ENCODE results near the gene MS4A8.
"Not testable (repeated sequence)": the region's sequence is repeated elsewhere in the genome, so short reads cannot be mapped to it uniquely, and the experiment has no call there.

MS4A8 gene

GRCh38 chr11:60699284-60699691 is at the start of gene MS4A8:
Gene MS4A8, plus strand, starts transcription at chr11:60699612. Its CDS starts 1,249 bp downstream, at chr11:60700861.
- DNase-seq (ENCODE audit: low spot score) = no peak

DNA sequence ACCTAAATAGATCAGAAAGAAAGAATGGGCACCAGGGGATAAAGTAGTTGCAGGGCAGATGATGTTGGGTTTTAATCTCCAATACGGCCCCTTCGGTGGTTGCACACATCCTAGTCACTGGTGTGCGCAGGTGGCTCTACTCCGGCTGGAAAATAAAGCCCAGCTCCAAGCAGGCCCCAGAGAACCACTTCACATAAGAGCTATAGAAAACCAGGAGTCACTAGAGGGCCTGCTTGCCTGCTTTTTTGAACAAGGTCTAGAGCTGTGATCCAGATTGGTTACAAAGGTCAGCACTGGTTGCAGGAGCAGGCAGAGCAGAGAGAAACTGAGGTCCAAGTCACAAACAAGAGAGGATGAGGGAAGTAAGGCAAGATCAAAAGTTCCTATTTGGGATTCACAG is 41.5 kb upstream of the MS4A8 start:
- DNase-seq (ENCODE audit: low spot score) = no peak

DNA sequence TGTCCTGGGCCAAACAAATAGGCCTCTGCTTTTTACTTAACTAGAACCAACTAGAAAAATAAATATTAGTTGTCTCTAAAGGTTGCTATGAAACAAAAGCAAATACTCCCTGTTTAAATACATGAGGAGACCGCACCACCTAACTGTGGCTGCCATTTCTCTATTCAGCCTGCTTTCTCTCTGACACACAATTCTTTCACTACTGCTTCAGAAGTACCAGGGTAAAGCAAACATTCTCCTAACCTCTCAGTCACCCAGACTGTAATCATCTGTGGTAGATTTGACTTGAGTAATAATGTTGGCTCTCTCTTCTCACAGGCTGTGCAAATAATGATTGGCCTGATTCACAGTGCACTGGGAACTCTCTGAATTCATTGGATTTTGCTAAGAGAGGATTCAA is 41.0 kb upstream of the MS4A8 start:
- DNase-seq (ENCODE audit: low spot score) = no peak

GRCh38 chr11:60672255-60672654 is 27.2 kb upstream of the MS4A8 start:
- DNase-seq (ENCODE audit: low spot score) = no peak

GRCh38 chr11:60678231-60678630 is 21.2 kb upstream of the MS4A8 start:
- not testable (repeated sequence) for DNase-seq (ENCODE audit: low spot score)

GRCh38 chr11:60679879-60680278 is 19.5 kb upstream of the MS4A8 start:
- DNase-seq (ENCODE audit: low spot score) = no peak

- no peak for DNase-seq (ENCODE audit: low spot score)
Observed at GRCh38 chr11:60680455-60681119, 18.8 kb upstream of the MS4A8 start.

DNA sequence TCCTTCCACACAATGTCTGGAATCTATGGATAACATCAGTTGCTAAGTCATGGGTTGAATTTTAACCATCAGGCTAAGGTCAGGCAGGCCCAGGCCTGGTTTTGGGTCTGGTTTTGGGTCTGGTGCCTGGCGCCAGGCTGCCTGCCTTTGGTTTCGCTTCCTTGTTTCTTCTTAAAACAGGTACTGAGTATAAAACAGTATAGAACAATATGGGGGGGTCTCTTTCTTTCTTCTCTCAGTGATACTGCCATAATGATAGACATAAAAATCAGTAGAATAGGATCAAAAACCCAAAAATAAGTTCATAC is 14.9 kb upstream of the MS4A8 start:
- DNase-seq (ENCODE audit: low spot score) = not testable (repeated sequence)

DNA sequence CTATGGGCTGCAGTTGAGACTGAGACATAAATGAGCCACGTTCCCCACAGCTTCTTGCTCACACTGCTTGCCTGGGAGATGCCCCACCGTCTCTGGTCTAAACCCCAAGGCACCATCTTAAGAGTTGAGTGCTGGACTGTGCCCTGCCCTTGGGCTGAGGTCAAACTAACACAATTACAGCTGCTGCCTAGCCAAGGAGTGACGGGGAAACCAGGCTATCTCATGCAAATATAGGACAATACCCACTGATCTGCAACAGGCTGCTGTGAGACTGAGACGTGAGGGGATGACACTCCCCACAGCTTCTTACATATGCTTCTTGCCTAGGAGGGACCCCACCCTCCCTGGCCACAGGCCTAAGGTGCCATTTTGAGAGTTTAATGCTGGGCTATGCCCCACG is 7.8 kb upstream of the MS4A8 start:
- DNase-seq (ENCODE audit: low spot score) = no peak

DNA sequence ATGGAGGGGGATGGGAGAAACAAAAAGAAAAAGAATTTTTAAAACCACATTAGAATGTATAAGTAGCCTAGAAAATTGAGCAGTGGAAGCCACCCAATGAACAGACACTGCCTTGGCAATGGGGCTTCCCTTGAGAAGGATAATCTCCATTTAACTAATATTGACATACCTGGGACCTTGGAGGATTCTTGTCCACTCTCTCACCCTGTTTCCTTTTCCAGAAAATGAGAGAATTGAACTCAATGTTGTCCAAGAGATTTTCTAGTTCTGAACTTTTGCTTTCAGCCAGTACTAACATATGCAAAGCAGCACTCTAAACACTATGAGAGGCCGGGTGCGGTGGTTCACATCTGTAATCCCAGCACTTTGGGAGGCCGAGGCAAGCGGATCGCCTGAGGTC is 524 bp downstream of the MS4A8 start:
- DNase-seq (ENCODE audit: low spot score) = no peak

DNA sequence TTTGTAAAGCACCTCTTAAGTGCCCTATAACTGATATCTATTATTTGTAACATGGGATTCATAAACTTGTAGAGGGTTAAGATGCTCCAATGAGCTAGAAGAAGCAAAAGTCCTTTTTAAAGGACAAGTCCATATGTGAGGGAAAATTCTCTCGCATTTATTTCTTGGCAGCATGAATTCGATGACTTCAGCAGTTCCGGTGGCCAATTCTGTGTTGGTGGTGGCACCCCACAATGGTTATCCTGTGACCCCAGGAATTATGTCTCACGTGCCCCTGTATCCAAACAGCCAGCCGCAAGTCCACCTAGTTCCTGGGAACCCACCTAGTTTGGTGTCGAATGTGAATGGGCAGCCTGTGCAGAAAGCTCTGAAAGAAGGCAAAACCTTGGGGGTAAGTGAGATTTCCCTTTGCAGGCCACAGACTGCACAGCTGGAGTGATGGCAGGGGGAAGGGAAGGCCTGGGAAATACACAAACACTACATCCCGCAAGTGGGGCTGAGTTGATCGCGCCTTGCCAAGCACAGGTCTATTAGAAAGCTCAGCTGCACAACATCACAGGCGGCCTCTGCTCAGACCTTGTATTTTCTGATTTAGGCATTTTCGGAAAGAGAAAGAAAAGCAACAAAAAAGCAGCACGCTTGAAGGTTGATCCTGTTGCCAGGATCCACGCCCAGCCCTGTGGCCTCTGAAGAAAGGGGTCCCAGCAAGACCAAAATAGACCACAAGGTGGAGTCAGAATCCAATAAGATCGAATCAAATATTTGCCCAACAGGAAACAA is 1.5 kb downstream of the MS4A8 start:
- DNase-seq (ENCODE audit: low spot score) = no peak

GRCh38 chr11:60701469-60701818 is 2.0 kb downstream of the MS4A8 start:
- no peak for DNase-seq (ENCODE audit: low spot score)

- DNase-seq (ENCODE audit: low spot score) = no peak
Observed at GRCh38 chr11:60703374-60703773, 4.0 kb downstream of the MS4A8 start.

- no peak for DNase-seq (ENCODE audit: low spot score)
Observed at GRCh38 chr11:60705895-60706294, 6.5 kb downstream of the MS4A8 start.

GRCh38 chr11:60706931-60707330 is 7.5 kb downstream of the MS4A8 start:
- no peak for DNase-seq (ENCODE audit: low spot score)

DNA sequence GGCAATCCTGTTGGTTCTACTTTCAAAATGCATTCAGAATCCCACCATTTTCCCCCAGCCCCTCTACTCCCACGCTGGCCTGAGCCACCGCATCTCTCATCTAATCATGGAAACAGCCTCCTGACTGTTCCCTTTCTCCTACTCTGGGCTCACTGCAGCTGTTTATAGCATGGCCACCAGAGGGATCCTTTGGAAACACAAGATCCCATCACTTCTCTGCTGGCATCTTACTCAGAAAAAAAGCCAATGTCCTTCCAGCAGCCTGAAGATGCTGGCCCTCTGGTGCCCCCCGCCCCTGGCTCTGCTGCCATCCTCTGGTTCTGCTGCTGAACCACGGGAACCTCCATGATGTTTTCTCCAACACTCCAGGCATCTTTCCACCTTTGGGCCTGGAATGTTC is 11.1 kb downstream of the MS4A8 start:
- DNase-seq (ENCODE audit: low spot score) = no peak

GRCh38 chr11:60711276-60711675 is 11.9 kb downstream of the MS4A8 start:
- DNase-seq (ENCODE audit: low spot score) = no peak

DNA sequence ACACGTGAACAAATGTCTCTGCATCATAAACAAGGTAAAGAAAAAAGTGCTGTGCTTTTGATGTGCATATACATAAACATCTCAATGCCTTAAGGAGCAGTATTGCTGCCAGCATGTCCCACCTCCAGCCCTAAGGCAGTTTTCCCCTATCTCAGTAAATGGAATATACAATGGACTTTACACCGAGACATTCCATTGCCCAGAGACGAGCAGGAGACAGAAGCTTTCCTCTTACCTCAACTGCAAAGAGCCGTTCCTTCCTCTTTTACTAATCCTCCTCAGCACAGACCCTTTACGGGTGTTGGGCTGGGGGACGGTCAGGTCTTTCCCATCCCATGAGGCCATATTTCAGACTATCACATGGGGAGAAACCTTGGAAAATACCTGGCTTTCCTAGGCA is 14.0 kb downstream of the MS4A8 start:
- not testable (repeated sequence) for DNase-seq (ENCODE audit: low spot score)

- no peak for DNase-seq (ENCODE audit: low spot score)
Observed at GRCh38 chr11:60717956-60718355, 18.5 kb downstream of the MS4A8 start.

- no peak for DNase-seq (ENCODE audit: low spot score)
Observed at GRCh38 chr11:60718524-60719316, 19.3 kb downstream of the MS4A8 start.

GRCh38 chr11:60719391-60719790 is 20.0 kb downstream of the MS4A8 start:
- DNase-seq (ENCODE audit: low spot score) = no peak

GRCh38 chr11:60720460-60720859 is 21.0 kb downstream of the MS4A8 start:
- no peak for DNase-seq (ENCODE audit: low spot score)

GRCh38 chr11:60724420-60724819 is 25.0 kb downstream of the MS4A8 start, which contains the start of gene MS4A18:
Gene MS4A18, plus strand, starts transcription at chr11:60724720.
- no peak for DNase-seq (ENCODE audit: low spot score)

Measured in Ammon's horn (tissue), 1 donor.